ENCODE results near the gene MMP12. TPM values are rescaled to one million over a fixed set of nuclear protein-coding genes. Genes with fewer than 3 reads are reported as not detected.

Gene MMP12
- total and polyA plus RNA-seq, 9 donors, result not detected

DNA sequence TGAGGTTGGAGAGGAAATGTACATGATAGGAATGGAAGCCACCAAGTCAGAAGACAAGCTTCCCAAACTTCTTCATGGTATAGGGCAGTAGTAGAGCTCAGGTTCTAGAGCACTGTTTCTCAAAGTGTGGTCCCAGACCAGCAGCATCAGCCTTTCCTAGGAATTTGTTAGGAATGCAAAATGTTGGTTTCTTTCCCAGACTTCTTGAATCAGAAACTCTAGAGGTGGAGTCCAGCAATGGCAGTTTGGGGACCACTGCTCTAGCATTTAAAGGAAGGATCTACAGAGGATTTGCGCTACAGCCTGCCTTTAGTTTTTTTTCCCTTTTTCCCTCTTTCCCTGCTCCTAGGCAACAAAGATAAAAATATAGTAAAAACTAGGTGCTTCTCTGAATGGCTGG is 17.0 kb upstream of the MMP12 start:
- Histone ChIP-seq H3K4me1 (ENCODE audit: insufficient read depth) (no peaks in the 10 kb centered on the region), H3K9me3 (no peaks in the 10 kb centered on the region), H3K36me3 (no peaks in the 10 kb centered on the region), H3K27me3 (no peaks in the 10 kb centered on the region), H3K27ac (no peak overlapping the region), H3K4me3 (no peak overlapping the region)
- no peak for DNase-seq
- WGBS, 3 donors, result 88 to 97% (median 90%) methylated on average over 1 of the region's 1 CpG
- intact Hi-C loops (cut with DNase I), result no loop called here
- TF ChIP-seq POLR2A (IDR thresholded peaks at IDR 0.05) (no peak), EP300 (IDR thresholded peaks at IDR 0.05) (no peak)
- TF ChIP-seq, protein P1, sequence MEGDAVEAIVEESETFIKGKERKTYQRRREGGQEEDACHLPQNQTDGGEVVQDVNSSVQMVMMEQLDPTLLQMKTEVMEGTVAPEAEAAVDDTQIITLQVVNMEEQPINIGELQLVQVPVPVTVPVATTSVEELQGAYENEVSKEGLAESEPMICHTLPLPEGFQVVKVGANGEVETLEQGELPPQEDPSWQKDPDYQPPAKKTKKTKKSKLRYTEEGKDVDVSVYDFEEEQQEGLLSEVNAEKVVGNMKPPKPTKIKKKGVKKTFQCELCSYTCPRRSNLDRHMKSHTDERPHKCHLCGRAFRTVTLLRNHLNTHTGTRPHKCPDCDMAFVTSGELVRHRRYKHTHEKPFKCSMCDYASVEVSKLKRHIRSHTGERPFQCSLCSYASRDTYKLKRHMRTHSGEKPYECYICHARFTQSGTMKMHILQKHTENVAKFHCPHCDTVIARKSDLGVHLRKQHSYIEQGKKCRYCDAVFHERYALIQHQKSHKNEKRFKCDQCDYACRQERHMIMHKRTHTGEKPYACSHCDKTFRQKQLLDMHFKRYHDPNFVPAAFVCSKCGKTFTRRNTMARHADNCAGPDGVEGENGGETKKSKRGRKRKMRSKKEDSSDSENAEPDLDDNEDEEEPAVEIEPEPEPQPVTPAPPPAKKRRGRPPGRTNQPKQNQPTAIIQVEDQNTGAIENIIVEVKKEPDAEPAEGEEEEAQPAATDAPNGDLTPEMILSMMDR (IDR thresholded peaks at IDR 0.05), result no peak

DNA sequence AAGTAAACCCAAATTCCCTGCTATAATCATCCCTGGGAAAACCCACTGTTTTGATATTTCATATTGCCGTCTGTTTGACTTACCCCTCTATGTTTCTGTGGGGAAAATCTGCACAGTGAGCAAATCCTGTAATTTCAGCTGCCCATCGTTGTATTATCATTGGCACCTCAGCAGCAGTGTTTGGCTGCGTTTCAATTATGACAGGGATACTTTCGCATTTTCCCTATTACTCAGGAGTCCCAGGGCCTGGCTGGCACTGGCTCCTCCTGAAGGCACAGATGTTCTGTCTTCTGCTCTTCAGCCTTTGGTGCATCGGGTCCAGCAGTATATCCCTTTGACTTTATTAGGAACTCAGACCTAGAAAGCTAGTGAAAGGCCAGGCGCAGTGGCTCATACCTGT is 12.2 kb upstream of the MMP12 start:
- intact Hi-C loops (cut with DNase I), result loop anchor here in 1 of 4 donors (5.0 kb wide), 2 partner anchors 50 to 1830 kb away; no protein-coding TSS in a partner anchor
- Histone ChIP-seq H3K9me3 (no peaks in the 10 kb centered on the region), H3K4me1 (ENCODE audit: insufficient read depth) (no peaks in the 10 kb centered on the region), H3K27me3 (no peaks in the 10 kb centered on the region), H3K27ac (no peak overlapping the region), H3K36me3 (no peaks in the 10 kb centered on the region), H3K4me3 (no peak overlapping the region)
- TF ChIP-seq EP300 (IDR thresholded peaks at IDR 0.05) (no peak), POLR2A (IDR thresholded peaks at IDR 0.05) (no peak)
- TF ChIP-seq, protein P1 (IDR thresholded peaks at IDR 0.05), result no peak
- no peak for DNase-seq
- WGBS, 3 donors, result 75 to 86% (median 81%) methylated on average over 6 of the region's 6 CpGs

DNA sequence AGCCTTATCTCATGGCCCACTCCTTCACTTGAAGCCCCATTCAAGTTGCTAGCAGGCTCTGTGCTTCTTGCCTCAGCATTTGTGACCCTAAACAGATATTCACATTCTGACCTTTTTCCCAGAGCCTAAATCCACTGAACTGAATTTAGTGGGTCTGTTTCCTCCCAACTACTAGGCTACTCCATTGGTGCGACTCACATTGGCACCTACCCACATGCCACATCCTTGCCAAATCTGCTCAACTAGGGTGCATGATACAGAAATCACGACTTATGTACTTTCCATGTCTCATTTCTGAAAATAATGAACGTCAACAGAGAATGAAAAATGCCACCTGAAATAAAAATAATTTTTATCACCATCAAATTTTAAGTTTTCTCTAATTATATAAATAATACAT is 8.4 kb upstream of the MMP12 start:
- 69 to 76% (median 75%) methylated on average over 3 of the region's 3 CpGs for WGBS, 3 donors
- Histone ChIP-seq H3K9me3 (no peaks in the 10 kb centered on the region), H3K27ac (no peak overlapping the region), H3K36me3 (no peaks in the 10 kb centered on the region), H3K27me3 (no peaks in the 10 kb centered on the region), H3K4me3 (no peak overlapping the region), H3K4me1 (ENCODE audit: insufficient read depth) (no peaks in the 10 kb centered on the region)
- DNase-seq, result no peak
- intact Hi-C loops (cut with DNase I), result no loop called here
- TF ChIP-seq POLR2A (IDR thresholded peaks at IDR 0.05), result no peak
- TF ChIP-seq, protein P1 (IDR thresholded peaks at IDR 0.05), result no peak
- TF ChIP-seq EP300 (IDR thresholded peaks at IDR 0.05), result no peak

DNA sequence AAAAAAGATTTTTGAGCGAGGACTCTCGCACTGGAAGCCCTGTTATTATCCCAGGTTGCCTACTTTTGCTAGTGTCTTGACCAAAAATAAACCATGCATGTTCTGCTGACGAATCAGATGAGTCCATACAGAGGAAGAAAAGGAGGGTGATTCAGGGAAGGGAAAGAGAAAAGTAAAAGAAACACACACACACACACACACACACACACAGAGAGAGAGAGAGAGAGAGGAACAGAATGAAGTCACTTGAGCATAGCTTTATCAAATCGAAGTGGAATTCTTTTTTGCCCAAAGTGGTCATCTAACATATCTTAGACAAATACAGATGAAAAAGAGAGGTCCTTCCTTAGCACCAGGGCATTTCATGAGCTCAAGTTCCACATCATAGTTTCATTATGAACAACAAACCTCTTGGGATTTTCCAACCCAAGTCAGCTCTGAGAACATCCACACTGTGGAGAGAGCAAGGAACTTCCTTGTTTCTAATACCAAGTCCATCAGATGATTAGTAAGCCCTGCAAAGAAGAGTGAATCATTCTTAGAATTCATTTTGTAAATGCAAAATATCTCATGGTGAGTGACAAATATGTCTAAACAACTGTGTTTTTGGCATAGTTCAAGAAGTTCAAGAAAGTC is 7.7 kb upstream of the MMP12 start:
- 79 to 86% (median 85%) methylated on average over 4 of the region's 4 CpGs for WGBS, 3 donors
- Histone ChIP-seq H3K36me3 (no peaks in the 10 kb centered on the region), H3K4me1 (ENCODE audit: insufficient read depth) (no peaks in the 10 kb centered on the region), H3K27me3 (no peaks in the 10 kb centered on the region), H3K4me3 (no peak overlapping the region), H3K27ac (no peak overlapping the region), H3K9me3 (no peaks in the 10 kb centered on the region)
- TF ChIP-seq POLR2A (IDR thresholded peaks at IDR 0.05) (no peak), EP300 (IDR thresholded peaks at IDR 0.05) (no peak)
- TF ChIP-seq, protein P1 (IDR thresholded peaks at IDR 0.05), result no peak
- intact Hi-C loops (cut with DNase I), result no loop called here
- no peak for DNase-seq

All from ovary (tissue), 9 donors.